ENCODE results near the gene OTOP3. TPM values are rescaled to one million over a fixed set of nuclear protein-coding genes. Genes with fewer than 3 reads are reported as not detected.

OTOP3 gene, protein sequence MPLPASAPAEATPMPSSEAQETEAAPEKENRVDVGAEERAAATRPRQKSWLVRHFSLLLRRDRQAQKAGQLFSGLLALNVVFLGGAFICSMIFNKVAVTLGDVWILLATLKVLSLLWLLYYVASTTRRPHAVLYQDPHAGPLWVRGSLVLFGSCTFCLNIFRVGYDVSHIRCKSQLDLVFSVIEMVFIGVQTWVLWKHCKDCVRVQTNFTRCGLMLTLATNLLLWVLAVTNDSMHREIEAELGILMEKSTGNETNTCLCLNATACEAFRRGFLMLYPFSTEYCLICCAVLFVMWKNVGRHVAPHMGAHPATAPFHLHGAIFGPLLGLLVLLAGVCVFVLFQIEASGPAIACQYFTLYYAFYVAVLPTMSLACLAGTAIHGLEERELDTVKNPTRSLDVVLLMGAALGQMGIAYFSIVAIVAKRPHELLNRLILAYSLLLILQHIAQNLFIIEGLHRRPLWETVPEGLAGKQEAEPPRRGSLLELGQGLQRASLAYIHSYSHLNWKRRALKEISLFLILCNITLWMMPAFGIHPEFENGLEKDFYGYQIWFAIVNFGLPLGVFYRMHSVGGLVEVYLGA
- total RNA-seq: not detected in 2 replicates
- long read RNA-seq: 0 reads

DNA sequence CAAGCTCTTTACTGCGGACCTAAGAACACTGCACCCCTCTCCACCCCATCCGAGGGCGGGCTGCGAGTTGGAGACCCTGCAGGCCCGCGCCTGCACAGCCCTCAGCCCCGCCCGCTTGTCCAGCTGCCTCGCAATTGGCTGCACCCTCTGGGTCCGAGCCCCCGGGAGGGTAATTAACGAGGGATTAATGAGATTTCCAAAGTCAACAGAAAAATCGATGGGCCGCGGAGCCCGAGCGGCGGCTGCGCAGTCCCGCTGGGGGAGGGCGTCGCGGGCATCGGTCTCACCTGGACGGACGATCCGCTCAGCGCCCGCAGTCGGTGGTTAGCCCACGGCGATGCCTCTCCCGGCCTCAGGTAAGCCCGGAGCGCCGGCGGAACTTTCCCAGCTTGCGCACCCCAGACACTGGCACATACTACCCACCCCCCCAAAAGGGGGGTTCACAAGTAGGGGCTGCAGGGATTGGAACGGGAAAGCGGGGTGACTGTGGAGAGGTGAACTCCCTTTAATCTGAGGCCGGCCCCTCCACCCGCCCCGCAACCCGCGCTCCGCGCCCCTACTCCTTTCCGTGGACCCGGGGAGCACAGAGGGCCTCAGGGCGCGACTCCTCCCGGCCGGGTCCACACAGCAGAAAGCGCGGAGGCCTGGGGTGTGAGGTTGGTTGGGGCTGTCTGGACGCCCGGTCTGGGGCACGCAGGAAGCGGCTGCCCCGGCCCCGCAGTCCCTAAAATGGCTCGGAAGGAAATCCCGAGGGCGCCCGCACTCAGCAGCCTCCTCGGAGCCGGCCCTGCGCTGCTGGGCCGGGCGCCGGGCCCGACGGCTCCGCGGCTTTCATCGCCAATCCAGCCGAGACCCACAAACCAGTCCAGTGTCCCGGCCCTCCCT lies at the start of gene OTOP3:
TSS of gene OTOP3 (plus strand) at position 314 of the 885 bp plus-strand sequence. CDS start at position 338, 24 bp downstream.
- H3K9me3 Mint-ChIP-seq: no peaks in the 10 kb centered on the region
- no peak for DNase-seq (ENCODE audit: low read depth, low spot score)
- no peak within 1 kb of the TSS for H3K27ac Mint-ChIP-seq (ENCODE audit: unreplicated experiment)
- no peaks in the 10 kb centered on the region for H3K36me3 Mint-ChIP-seq (ENCODE audit: low read depth)
- H3K4me3 Mint-ChIP-seq: no peak within 1 kb of the TSS
- H3K27me3 Mint-ChIP-seq (ENCODE audit: low read depth): peaks cover 96% of the 10 kb centered on the region
- TF ChIP-seq, protein P1, sequence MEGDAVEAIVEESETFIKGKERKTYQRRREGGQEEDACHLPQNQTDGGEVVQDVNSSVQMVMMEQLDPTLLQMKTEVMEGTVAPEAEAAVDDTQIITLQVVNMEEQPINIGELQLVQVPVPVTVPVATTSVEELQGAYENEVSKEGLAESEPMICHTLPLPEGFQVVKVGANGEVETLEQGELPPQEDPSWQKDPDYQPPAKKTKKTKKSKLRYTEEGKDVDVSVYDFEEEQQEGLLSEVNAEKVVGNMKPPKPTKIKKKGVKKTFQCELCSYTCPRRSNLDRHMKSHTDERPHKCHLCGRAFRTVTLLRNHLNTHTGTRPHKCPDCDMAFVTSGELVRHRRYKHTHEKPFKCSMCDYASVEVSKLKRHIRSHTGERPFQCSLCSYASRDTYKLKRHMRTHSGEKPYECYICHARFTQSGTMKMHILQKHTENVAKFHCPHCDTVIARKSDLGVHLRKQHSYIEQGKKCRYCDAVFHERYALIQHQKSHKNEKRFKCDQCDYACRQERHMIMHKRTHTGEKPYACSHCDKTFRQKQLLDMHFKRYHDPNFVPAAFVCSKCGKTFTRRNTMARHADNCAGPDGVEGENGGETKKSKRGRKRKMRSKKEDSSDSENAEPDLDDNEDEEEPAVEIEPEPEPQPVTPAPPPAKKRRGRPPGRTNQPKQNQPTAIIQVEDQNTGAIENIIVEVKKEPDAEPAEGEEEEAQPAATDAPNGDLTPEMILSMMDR (conservative IDR thresholded peaks at IDR 0.05): no peak
- no peaks in the 10 kb centered on the region for H3K4me1 Mint-ChIP-seq

DNA sequence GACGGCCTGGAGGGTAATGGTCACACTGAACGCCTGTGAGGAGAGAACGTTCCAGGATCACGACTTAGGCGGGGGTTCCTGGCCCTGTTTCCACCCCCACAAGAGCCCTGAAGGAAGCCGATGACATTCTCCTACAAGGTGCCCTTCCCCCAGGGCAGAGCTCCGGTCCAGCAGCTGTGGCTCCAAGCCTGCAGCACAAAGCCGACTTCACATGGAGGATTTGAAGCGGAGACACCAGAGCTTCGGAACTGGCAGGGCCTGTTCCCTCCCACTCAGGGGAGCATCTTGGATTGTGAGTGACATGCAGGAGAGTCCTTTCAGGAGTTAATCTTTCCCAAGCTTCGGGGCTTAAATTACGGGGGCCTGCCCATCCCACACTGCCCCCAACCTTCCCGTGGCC lies 47.2 kb upstream of the OTOP3 start:
- Mint-ChIP-seq H3K27ac (ENCODE audit: unreplicated experiment) (no peak overlapping the region), H3K36me3 (ENCODE audit: low read depth) (no peaks in the 10 kb centered on the region), H3K4me1 (no peaks in the 10 kb centered on the region), H3K27me3 (ENCODE audit: low read depth) (peaks cover 59% of the 10 kb centered on the region), H3K9me3 (no peaks in the 10 kb centered on the region), H3K4me3 (no peak overlapping the region)
- TF ChIP-seq, protein P1 (conservative IDR thresholded peaks at IDR 0.05): no peak
- DNase-seq (ENCODE audit: low read depth, low spot score): no peak

DNA sequence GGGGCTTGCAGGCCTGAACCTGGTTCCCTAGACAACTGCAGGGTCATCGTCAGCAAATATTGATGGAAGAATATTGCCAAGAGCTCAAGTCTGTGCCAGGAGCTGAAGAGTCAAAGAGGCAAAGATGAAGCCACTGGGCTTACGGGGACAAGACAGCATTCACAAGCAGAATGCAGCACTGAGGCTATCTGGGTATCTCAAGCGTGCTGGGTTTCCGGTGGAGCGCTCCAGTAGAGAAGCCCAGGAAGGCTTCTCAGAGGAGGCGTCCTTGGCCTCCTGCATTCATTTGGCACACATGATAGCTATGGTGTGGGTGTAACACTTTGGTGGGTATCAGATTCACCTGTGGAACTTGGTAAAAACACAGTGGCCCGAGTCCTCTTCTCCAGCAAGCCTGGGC lies 45.1 kb upstream of the OTOP3 start:
- no peak for DNase-seq (ENCODE audit: low read depth, low spot score)
- Mint-ChIP-seq H3K9me3 (no peaks in the 10 kb centered on the region), H3K27me3 (ENCODE audit: low read depth) (peaks cover 71% of the 10 kb centered on the region), H3K4me3 (no peak overlapping the region), H3K36me3 (ENCODE audit: low read depth) (no peaks in the 10 kb centered on the region), H3K4me1 (peaks cover 4% of the 10 kb centered on the region), H3K27ac (ENCODE audit: unreplicated experiment) (no peak overlapping the region)
- TF ChIP-seq, protein P1 (conservative IDR thresholded peaks at IDR 0.05): no peak

DNA sequence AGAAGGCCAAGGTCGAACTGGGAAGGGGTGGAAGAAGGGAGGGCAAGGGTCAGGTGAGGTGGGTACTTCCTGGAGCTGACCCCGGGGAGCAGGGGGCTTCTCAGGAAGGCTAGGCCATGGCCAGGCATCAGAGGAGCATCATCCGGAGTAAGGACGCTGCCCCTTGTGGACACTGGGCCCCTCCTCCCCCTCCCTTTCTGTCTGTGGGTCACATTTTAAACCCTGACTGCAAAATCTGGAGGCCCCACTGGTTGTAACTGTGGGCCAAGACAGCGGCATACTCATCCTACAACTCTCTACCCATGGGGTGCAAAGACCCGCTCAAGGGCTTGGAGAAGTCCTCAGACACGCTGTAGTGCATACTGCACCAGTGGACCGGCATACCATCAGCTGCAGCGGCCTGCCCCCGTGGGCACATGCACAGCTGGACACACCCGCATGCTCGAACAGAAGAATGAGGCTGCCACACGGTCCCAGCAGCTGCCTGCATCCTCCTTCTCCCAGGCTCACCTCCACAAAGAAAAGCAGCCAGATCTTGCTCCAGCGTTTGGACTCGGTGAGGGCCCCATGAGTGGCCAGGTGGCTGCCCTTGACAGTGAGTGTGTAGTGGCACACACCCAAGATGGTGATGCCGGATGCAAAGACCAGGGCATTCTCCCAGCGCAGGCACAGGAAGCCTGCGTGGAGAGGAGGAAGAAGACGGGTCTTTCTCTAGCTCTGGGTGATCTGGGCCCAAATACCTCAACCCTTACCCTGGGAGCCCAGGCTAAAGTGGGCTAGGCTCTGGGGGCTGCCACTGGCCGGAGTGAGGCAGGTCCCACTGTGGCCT lies 43.5 kb upstream of the OTOP3 start:
- Mint-ChIP-seq H3K9me3 (no peaks in the 10 kb centered on the region), H3K27ac (ENCODE audit: unreplicated experiment) (no peak overlapping the region), H3K4me1 (peaks cover 4% of the 10 kb centered on the region), H3K27me3 (ENCODE audit: low read depth) (peaks cover 78% of the 10 kb centered on the region), H3K4me3 (no peak overlapping the region), H3K36me3 (ENCODE audit: low read depth) (no peaks in the 10 kb centered on the region)
- no peak for DNase-seq (ENCODE audit: low read depth, low spot score)
- TF ChIP-seq, protein P1 (conservative IDR thresholded peaks at IDR 0.05): no peak
